GM04504 (cell line): ENCODE data around the gene BEST2.
A peak's percentile ranks its signal among the peaks of the same experiment; 100 is the strongest.

Experiments used
- DNase-seq: peaks from one replicate; pipeline ENCODE4 v3.0.0-alpha.2; 2012; ENCODE audit warnings: low read depth

The BEST2 gene

DNA sequence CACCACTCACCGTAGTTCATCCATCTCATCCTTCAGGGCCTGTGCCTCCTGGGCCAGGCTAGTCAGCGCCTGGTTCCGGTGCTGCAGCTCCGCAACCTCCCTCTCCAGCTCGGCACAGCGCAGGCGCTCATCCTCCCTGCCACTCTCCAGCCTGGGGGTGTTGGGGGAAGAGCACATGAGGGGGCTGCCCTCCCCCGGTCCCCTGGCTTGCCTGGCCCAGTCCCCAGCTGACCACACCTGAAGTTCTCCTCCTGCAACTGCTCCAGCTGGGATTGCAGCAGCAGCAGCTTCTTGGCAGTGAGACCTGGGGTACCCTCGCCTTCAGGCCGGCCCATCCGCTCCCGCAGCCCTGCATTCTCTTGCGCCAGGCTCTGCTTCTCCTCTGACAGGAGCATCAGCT, 19.3 kb downstream of the BEST2 start:
- DNase-seq = no peak

DNA sequence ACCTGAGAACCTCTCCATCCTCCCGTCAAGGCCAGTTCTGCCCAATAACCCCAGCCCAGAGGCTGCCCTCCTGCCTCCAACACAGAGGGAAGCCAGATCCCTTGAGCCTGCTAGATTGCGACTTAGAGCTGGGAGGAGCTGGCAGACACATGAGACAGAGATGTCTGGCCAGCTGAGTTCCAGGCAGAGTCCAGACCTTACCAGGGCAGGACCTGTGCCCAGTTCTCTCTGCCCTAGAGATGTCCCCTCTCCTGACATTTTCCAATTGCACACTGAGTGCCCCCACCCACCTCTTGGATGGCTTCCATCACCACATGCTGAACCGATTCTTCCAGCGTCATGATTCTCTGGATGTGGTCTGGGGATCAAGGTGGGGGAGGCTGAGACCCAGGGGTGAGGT, 20.7 kb downstream of the BEST2 start:
- DNase-seq = no peak

GRCh38 chr19:12773571-12773970, 22.0 kb downstream of the BEST2 start:
- DNase-seq = no peak

DNA sequence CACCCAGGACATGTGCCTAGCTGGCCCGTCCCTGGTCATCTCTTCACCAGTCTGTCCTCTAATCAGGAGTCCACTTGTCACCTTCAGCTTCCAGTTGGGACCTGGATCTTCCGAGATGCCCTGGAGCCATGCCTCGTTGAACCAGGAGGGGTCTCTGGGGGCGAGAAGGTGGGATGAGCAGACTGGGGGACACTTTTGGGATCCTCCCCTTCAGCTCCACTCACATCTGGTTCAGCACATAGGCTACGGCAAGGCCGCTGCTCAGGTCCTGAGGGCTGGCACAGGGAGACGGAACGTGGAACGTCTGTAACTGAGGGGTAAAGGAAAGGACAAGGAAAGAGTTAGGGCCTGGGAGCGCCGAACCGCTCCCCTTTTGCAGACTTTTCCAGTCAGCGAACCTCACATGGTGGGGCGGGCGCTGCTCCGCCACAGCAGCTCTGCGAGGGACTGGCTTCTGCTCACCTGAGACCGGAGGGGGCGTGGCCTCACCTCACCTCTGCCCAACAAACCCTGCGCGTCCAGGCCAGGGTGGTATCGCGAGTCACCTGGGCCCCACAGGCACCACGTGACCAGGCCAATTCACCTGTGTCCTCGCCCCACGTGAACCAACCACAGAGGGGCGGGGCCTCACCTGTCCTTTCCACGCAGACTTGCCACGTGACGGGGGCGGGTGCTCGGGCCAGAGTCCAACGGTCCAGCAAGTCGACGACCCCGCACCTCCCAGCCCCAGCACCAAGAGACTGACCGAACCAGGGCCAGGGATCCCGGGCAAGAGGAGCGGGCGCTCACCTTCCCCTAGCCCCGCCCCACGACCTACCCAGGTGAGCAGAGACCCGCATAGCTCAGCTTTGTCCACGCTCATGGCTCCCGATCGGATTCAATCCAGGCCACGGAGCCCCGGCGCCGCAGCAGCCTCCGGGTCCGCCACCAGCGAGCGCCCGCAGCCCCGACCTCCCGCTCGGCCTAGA, 23.3 kb downstream of the BEST2 start, which contains the start of gene HOOK2:
HOOK2 (minus strand) TSS at position 965 of the 968 bp plus-strand sequence; CDS start at position 862, 103 bp downstream.
- DNase-seq = no peak

- DNase-seq = no peak
Observed at GRCh38 chr19:12777217-12778016, 25.8 kb downstream of the BEST2 start.

- DNase-seq = peak; percentile 56
Observed at GRCh38 chr19:12778017-12778904, 26.7 kb downstream of the BEST2 start.

DNA sequence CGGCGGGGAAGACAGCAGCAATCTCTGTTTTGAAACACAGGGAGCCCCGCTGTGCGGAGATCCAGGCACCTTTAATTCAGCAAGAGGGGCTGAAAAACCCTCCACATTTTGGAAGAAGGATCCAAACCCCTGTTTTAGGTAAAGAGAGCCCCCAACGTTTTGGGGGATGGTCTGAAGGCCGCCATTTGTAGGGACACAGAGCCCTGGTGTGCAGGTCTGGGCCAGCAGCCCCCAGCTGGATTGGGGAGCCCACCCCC, 27.2 kb downstream of the BEST2 start:
- DNase-seq = no peak

GRCh38 chr19:12779162-12779993, 27.8 kb downstream of the BEST2 start:
- no peak for DNase-seq

- DNase-seq = no peak
Observed at GRCh38 chr19:12782174-12782423, 30.5 kb downstream of the BEST2 start.

GRCh38 chr19:12782424-12783290, 31.1 kb downstream of the BEST2 start:
- no peak for DNase-seq

DNA sequence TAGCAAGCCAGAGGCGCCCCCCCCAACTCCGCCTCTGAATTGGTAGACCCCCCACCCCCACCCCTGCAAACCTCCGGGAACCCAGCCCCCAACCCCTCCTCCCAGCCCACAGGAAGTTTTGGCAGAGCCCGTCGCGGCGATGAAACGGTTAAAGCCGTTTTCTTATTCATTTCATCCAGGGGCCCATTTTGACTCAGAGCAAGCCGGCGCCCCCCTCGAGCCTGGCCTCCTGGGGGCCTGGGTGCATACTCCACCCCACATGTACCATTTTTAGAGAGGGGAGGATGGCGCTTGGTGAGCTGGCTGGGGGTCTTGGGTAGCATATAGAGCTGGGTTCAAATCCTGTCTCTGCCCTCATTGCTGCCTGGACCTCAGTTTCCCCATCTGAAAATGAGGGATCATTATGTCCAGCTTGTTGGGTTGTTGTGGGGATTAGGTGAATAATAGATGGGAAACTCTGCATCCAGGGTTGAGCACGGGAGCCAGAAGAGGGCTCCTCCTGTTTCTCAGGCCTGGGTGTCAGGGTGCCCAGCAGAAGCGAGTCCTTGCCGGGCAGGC, 31.8 kb downstream of the BEST2 start:
- DNase-seq = no peak

- no peak for DNase-seq
Observed at GRCh38 chr19:12783849-12784393, 32.3 kb downstream of the BEST2 start.

DNA sequence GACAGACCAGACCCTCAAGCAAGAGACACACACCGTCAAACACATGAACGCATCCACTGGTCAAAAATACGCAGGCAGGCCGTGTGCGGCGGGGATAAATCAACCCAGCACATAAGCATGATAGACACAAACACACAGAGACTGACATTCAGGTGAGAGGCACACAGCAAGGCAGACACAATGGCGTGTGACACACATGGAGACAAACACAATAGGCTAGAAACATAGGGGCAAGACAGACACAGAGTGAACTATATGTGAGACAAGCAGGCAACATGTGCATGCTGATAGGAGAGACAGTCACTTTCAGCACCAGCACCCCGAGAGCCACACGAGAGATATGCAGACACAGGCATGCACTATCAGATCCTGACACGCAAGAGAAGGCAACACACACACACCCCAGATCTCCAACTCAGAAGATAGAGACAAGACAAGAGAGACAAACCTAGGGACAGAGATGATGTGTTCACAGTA, 32.8 kb downstream of the BEST2 start:
- DNase-seq = no peak

GRCh38 chr19:12784871-12785430, 33.4 kb downstream of the BEST2 start:
- DNase-seq = no peak

- DNase-seq = no peak
Observed at GRCh38 chr19:12785431-12786031, 33.9 kb downstream of the BEST2 start.

DNA sequence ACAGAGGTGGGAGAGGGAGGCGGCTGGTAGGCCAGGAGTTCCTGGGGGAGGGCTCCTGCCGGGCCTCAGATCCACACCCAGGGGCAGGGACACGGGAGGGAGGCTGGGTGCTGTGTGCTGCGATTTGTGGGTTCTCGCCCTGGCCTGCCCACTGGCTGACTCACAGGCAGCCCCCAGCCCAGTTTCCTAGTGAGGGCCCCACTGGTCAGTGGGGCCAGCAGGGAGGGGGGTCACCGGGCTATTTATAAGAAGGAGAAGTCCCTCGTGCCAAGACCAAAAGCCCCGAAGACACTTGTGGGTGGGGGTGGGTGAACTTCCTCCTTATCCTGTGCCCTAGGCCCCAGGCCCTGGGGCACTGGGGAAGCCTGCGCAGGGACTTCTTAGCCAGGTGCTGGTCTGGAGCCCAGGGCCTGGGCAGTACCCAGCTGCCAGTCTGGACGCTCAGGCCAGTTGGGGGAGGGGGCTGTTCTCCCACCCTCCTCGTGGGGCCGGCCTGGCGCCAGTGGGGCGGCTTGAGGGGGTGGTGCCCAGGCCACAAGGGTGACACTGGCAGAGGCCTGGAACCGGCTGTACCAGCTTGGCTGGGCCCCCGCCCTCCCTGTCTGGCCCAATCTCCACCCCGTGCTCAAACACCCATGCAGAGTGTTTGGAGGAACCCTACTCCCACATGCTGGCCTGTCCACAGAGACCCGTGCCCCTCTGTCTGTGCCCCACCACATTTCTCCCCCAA, 34.7 kb downstream of the BEST2 start:
- DNase-seq = no peak

- DNase-seq = no peak
Observed at GRCh38 chr19:12786952-12787351, 35.4 kb downstream of the BEST2 start.

GRCh38 chr19:12787458-12787857, 35.9 kb downstream of the BEST2 start:
- no peak for DNase-seq
